ENCODE data around the gene TNNI2.
"Not testable (repeated sequence)": the region's sequence is repeated elsewhere in the genome, so short reads cannot be mapped to it uniquely, and the experiment has no call there.

Gene TNNI2

GRCh38 chr11:1838426-1839144, at the start of gene TNNI2:
TSS of gene TNNI2 (plus strand) at chr11:1838981. CDS start at chr11:1839697, 716 bp downstream.
- DNase-seq = no peak

- DNase-seq = no peak
These were observed 46.9 kb upstream of the TNNI2 start for GRCh38 chr11:1791912-1792311.

GRCh38 chr11:1792461-1792860, 46.3 kb upstream of the TNNI2 start:
- no peak for DNase-seq

- no peak for DNase-seq
These were observed 45.7 kb upstream of the TNNI2 start for GRCh38 chr11:1793081-1793480.

- no peak for DNase-seq
These were observed 42.3 kb upstream of the TNNI2 start for GRCh38 chr11:1796413-1797011.

- no peak for DNase-seq
These were observed 41.2 kb upstream of the TNNI2 start for GRCh38 chr11:1797391-1798125.

- DNase-seq = no peak
These were observed 35.5 kb upstream of the TNNI2 start for GRCh38 chr11:1803246-1803645.

- not testable (repeated sequence) for DNase-seq
These were observed 34.8 kb upstream of the TNNI2 start for GRCh38 chr11:1803835-1804519.

GRCh38 chr11:1805525-1805924, 33.3 kb upstream of the TNNI2 start:
- no peak for DNase-seq

- no peak for DNase-seq
These were observed 31.4 kb upstream of the TNNI2 start for GRCh38 chr11:1807264-1807995.

- DNase-seq = no peak
These were observed 28.0 kb upstream of the TNNI2 start for GRCh38 chr11:1810761-1811160.

GRCh38 chr11:1812274-1812673, 26.5 kb upstream of the TNNI2 start:
- no peak for DNase-seq

- DNase-seq = no peak
These were observed 26.0 kb upstream of the TNNI2 start for GRCh38 chr11:1812801-1813200.

- not testable (repeated sequence) for DNase-seq
These were observed 25.4 kb upstream of the TNNI2 start for GRCh38 chr11:1813356-1813755.

- DNase-seq = no peak
These were observed 24.1 kb upstream of the TNNI2 start for GRCh38 chr11:1814691-1815090.

- no peak for DNase-seq
These were observed 23.5 kb upstream of the TNNI2 start for GRCh38 chr11:1815311-1815710.

- no peak for DNase-seq
These were observed 23.0 kb upstream of the TNNI2 start for GRCh38 chr11:1815751-1816150.

GRCh38 chr11:1817000-1817399, 21.8 kb upstream of the TNNI2 start:
- no peak for DNase-seq

GRCh38 chr11:1817511-1817910, 21.3 kb upstream of the TNNI2 start:
- no peak for DNase-seq

- no peak for DNase-seq
These were observed 19.7 kb upstream of the TNNI2 start for GRCh38 chr11:1819074-1819473.

GRCh38 chr11:1820463-1821325, 18.1 kb upstream of the TNNI2 start:
- no peak for DNase-seq

- no peak for DNase-seq
These were observed 17.2 kb upstream of the TNNI2 start for GRCh38 chr11:1821562-1821961.

Measured in NCI-H1436 treated with DMSO at 0.1 percent for 48 hours (cell line).